ENCODE results near the gene CACNA1D.
A peak's percentile ranks its signal among the peaks of the same experiment; 100 is the strongest.

Gene CACNA1D

GRCh38 chr3:53817809-53818208 lies 323.4 kb downstream of the CACNA1D start:
- H2BK15ac ChIP-seq (ENCODE audit: low read length) = no peak overlapping the region
- H3K18ac ChIP-seq (ENCODE audit: low read length) = no peak overlapping the region
- H3K4me3 ChIP-seq (ENCODE audit: low read length in 2 of 2) = no peak overlapping the region
- H2BK5ac ChIP-seq (ENCODE audit: low read length) = peak overlapping the region; percentile 9
- no peak overlapping the region for H2AFZ ChIP-seq (ENCODE audit: low read length)
- no peak overlapping the region for H3K9ac ChIP-seq (ENCODE audit: low read depth, low read length, poor library complexity)
- no peak overlapping the region for H3K27ac ChIP-seq (replicated peaks; ENCODE audit: low read length)
- no peak overlapping the region for H3K14ac ChIP-seq (ENCODE audit: low read length)
- DNase-seq (ENCODE audit: low spot score) = no peak
- peaks cover 7 to 33% of the 10 kb centered on the region in 2 donors for H3K36me3 ChIP-seq (replicated peaks in 1 of 2; ENCODE audit: control insufficient read depth in 2 of 2, insufficient read depth in 2 of 2, low read length in 2 of 2)
- no peak overlapping the region for H4K91ac ChIP-seq (ENCODE audit: low read depth, low read length, poor library complexity)
- H2AK5ac ChIP-seq (ENCODE audit: low read depth, low read length) = no peak overlapping the region
- H3K9me3 ChIP-seq (replicated peaks in 1 of 2; ENCODE audit: control insufficient read depth in 2 of 2, insufficient read depth in 1 of 2, low read depth in 1 of 2, low read length in 2 of 2) = no peaks in the 10 kb centered on the region
- H2BK120ac ChIP-seq (ENCODE audit: low read depth, low read length) = no peak overlapping the region
- no peak overlapping the region for H3K4me2 ChIP-seq (ENCODE audit: insufficient read depth, low read length, poor library complexity, severe bottlenecking)
- H3K27me3 ChIP-seq (ENCODE audit: control insufficient read depth in 3 of 3, insufficient read depth in 3 of 3, low read depth in 1 of 3, low read length in 3 of 3) = no peaks in the 10 kb centered on the region
- H2BK12ac ChIP-seq (ENCODE audit: low read length) = no peak overlapping the region
- WGBS, 2 donors (ENCODE audit: extremely low coverage in 2 of 2, insufficient read length in 2 of 2, insufficient replicate concordance in 1 of 2) = no CpG with 5 or more reads among the region's 17 CpGs
- no peak overlapping the region for H3K4ac ChIP-seq (ENCODE audit: low read length)
- no peak overlapping the region for H4K8ac ChIP-seq (ENCODE audit: low read depth, low read length)
- no peaks in the 10 kb centered on the region for H3K79me1 ChIP-seq (ENCODE audit: low read depth, low read length)
- H3K4me1 ChIP-seq (ENCODE audit: control insufficient read depth in 2 of 2, insufficient read depth in 1 of 2, low read depth in 1 of 2, low read length in 2 of 2) = no peaks in the 10 kb centered on the region
- no peak overlapping the region for H3K23ac ChIP-seq (ENCODE audit: low read depth, low read length, poor library complexity)

GRCh38 chr3:53818221-53819162 lies 324.1 kb downstream of the CACNA1D start:
- no peak overlapping the region for H2BK5ac ChIP-seq (ENCODE audit: low read length)
- peaks cover 7 to 33% of the 10 kb centered on the region in 2 donors for H3K36me3 ChIP-seq (replicated peaks in 1 of 2; ENCODE audit: control insufficient read depth in 2 of 2, insufficient read depth in 2 of 2, low read length in 2 of 2)
- no peaks in the 10 kb centered on the region for H3K79me1 ChIP-seq (ENCODE audit: low read depth, low read length)
- no peak for DNase-seq (ENCODE audit: low spot score)
- no peaks in the 10 kb centered on the region for H3K27me3 ChIP-seq (ENCODE audit: control insufficient read depth in 3 of 3, insufficient read depth in 3 of 3, low read depth in 1 of 3, low read length in 3 of 3)
- no peak overlapping the region for H2BK15ac ChIP-seq (ENCODE audit: low read length)
- no peak overlapping the region for H4K8ac ChIP-seq (ENCODE audit: low read depth, low read length)
- H3K9ac ChIP-seq (ENCODE audit: low read depth, low read length, poor library complexity) = no peak overlapping the region
- no peak overlapping the region for H4K91ac ChIP-seq (ENCODE audit: low read depth, low read length, poor library complexity)
- H2BK12ac ChIP-seq (ENCODE audit: low read length) = no peak overlapping the region
- H3K27ac ChIP-seq (replicated peaks; ENCODE audit: low read length) = no peak overlapping the region
- H3K14ac ChIP-seq (ENCODE audit: low read length) = peak overlapping the region; percentile 5
- no peak overlapping the region for H3K4me3 ChIP-seq (ENCODE audit: low read length in 2 of 2)
- H2AFZ ChIP-seq (ENCODE audit: low read length) = no peak overlapping the region
- H3K4ac ChIP-seq (ENCODE audit: low read length) = no peak overlapping the region
- no peaks in the 10 kb centered on the region for H3K9me3 ChIP-seq (replicated peaks in 1 of 2; ENCODE audit: control insufficient read depth in 2 of 2, insufficient read depth in 1 of 2, low read depth in 1 of 2, low read length in 2 of 2)
- no peaks in the 10 kb centered on the region for H3K4me1 ChIP-seq (ENCODE audit: control insufficient read depth in 2 of 2, insufficient read depth in 1 of 2, low read depth in 1 of 2, low read length in 2 of 2)
- H2AK5ac ChIP-seq (ENCODE audit: low read depth, low read length) = no peak overlapping the region
- no CpG with 5 or more reads among the region's 14 CpGs for WGBS, 2 donors (ENCODE audit: extremely low coverage in 2 of 2, insufficient read length in 2 of 2, insufficient replicate concordance in 1 of 2)
- no peak overlapping the region for H3K18ac ChIP-seq (ENCODE audit: low read length)
- H2BK120ac ChIP-seq (ENCODE audit: low read depth, low read length) = no peak overlapping the region
- H3K23ac ChIP-seq (ENCODE audit: low read depth, low read length, poor library complexity) = no peak overlapping the region
- no peak overlapping the region for H3K4me2 ChIP-seq (ENCODE audit: insufficient read depth, low read length, poor library complexity, severe bottlenecking)

DNA sequence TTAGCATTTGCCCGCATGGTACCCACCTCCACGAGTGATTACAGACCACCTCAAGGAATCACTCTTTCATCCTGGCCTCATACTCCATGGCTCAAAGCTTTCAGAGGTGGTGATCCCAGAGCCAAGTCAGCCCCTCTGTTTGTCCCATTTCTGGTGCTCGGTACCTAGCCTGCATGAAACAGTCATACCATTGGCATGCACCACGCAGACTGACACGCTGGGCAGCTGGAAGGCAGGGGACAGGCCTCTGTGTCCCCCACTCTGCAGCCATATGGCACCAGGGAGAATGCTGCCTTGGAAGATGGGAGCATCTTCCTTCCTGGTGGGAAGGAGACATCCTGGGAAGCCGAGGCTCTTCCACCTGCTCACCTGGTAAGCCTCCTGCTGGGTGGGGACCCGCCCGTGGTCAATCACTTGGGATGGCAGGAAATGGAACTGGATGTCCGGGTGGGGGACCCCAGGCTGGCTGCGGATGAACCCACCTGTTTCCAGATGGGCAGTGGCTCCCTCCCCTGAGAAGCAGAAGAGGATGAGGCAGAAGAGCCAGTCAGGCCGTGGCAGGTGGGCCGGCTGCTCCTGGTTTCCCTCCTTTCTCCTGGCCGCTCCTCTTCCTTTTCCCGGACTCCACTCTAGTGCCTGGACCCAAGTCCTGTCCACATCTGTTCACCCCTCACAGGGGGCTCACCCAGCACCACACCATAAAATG lies 324.9 kb downstream of the CACNA1D start:
- no peak overlapping the region for H2BK5ac ChIP-seq (ENCODE audit: low read length)
- peak overlapping the region; percentile 5 for H3K14ac ChIP-seq (ENCODE audit: low read length)
- H3K9ac ChIP-seq (ENCODE audit: low read depth, low read length, poor library complexity) = no peak overlapping the region
- no peak overlapping the region for H3K18ac ChIP-seq (ENCODE audit: low read length)
- no peak overlapping the region for H3K4me3 ChIP-seq (ENCODE audit: low read length in 2 of 2)
- no peak overlapping the region for H2AFZ ChIP-seq (ENCODE audit: low read length)
- no CpG with 5 or more reads among the region's 14 CpGs for WGBS, 2 donors (ENCODE audit: extremely low coverage in 2 of 2, insufficient read length in 2 of 2, insufficient replicate concordance in 1 of 2)
- H3K36me3 ChIP-seq (replicated peaks in 1 of 2; ENCODE audit: control insufficient read depth in 2 of 2, insufficient read depth in 2 of 2, low read length in 2 of 2) = peaks cover 7 to 33% of the 10 kb centered on the region in 2 donors
- no peak overlapping the region for H3K4me2 ChIP-seq (ENCODE audit: insufficient read depth, low read length, poor library complexity, severe bottlenecking)
- H3K23ac ChIP-seq (ENCODE audit: low read depth, low read length, poor library complexity) = no peak overlapping the region
- H4K91ac ChIP-seq (ENCODE audit: low read depth, low read length, poor library complexity) = no peak overlapping the region
- H3K4me1 ChIP-seq (ENCODE audit: control insufficient read depth in 2 of 2, insufficient read depth in 1 of 2, low read depth in 1 of 2, low read length in 2 of 2) = no peaks in the 10 kb centered on the region
- H3K9me3 ChIP-seq (replicated peaks in 1 of 2; ENCODE audit: control insufficient read depth in 2 of 2, insufficient read depth in 1 of 2, low read depth in 1 of 2, low read length in 2 of 2) = no peaks in the 10 kb centered on the region
- H3K27me3 ChIP-seq (ENCODE audit: control insufficient read depth in 3 of 3, insufficient read depth in 3 of 3, low read depth in 1 of 3, low read length in 3 of 3) = no peaks in the 10 kb centered on the region
- no peak overlapping the region for H2BK15ac ChIP-seq (ENCODE audit: low read length)
- H3K79me1 ChIP-seq (ENCODE audit: low read depth, low read length) = peaks cover 3% of the 10 kb centered on the region
- no peak for DNase-seq (ENCODE audit: low spot score)
- H4K8ac ChIP-seq (ENCODE audit: low read depth, low read length) = no peak overlapping the region
- no peak overlapping the region for H2BK120ac ChIP-seq (ENCODE audit: low read depth, low read length)
- H2AK5ac ChIP-seq (ENCODE audit: low read depth, low read length) = no peak overlapping the region
- H3K27ac ChIP-seq (replicated peaks; ENCODE audit: low read length) = no peak overlapping the region
- no peak overlapping the region for H3K4ac ChIP-seq (ENCODE audit: low read length)
- H2BK12ac ChIP-seq (ENCODE audit: low read length) = no peak overlapping the region

- WGBS, 2 donors (ENCODE audit: extremely low coverage in 2 of 2, insufficient read length in 2 of 2, insufficient replicate concordance in 1 of 2) = no CpG with 5 or more reads among the region's 5 CpGs
- H3K4me2 ChIP-seq (ENCODE audit: insufficient read depth, low read length, poor library complexity, severe bottlenecking) = no peak overlapping the region
- H3K18ac ChIP-seq (ENCODE audit: low read length) = no peak overlapping the region
- no peak overlapping the region for H2BK5ac ChIP-seq (ENCODE audit: low read length)
- no peak overlapping the region for H3K27ac ChIP-seq (replicated peaks; ENCODE audit: low read length)
- no peak overlapping the region for H4K91ac ChIP-seq (ENCODE audit: low read depth, low read length, poor library complexity)
- DNase-seq (ENCODE audit: low spot score) = no peak
- peaks cover 3% of the 10 kb centered on the region for H3K79me1 ChIP-seq (ENCODE audit: low read depth, low read length)
- H2AK5ac ChIP-seq (ENCODE audit: low read depth, low read length) = no peak overlapping the region
- H3K4me3 ChIP-seq (ENCODE audit: low read length in 2 of 2) = no peak overlapping the region
- no peak overlapping the region for H4K8ac ChIP-seq (ENCODE audit: low read depth, low read length)
- no peak overlapping the region for H3K9ac ChIP-seq (ENCODE audit: low read depth, low read length, poor library complexity)
- H3K27me3 ChIP-seq (ENCODE audit: control insufficient read depth in 3 of 3, insufficient read depth in 3 of 3, low read depth in 1 of 3, low read length in 3 of 3) = no peaks in the 10 kb centered on the region
- no peak overlapping the region for H2BK15ac ChIP-seq (ENCODE audit: low read length)
- H3K14ac ChIP-seq (ENCODE audit: low read length) = no peak overlapping the region
- no peaks in the 10 kb centered on the region for H3K9me3 ChIP-seq (replicated peaks in 1 of 2; ENCODE audit: control insufficient read depth in 2 of 2, insufficient read depth in 1 of 2, low read depth in 1 of 2, low read length in 2 of 2)
- H2BK12ac ChIP-seq (ENCODE audit: low read length) = no peak overlapping the region
- H2AFZ ChIP-seq (ENCODE audit: low read length) = no peak overlapping the region
- H3K4ac ChIP-seq (ENCODE audit: low read length) = no peak overlapping the region
- no peak overlapping the region for H3K23ac ChIP-seq (ENCODE audit: low read depth, low read length, poor library complexity)
- peaks cover 7 to 33% of the 10 kb centered on the region in 2 donors for H3K36me3 ChIP-seq (replicated peaks in 1 of 2; ENCODE audit: control insufficient read depth in 2 of 2, insufficient read depth in 2 of 2, low read length in 2 of 2)
- H3K4me1 ChIP-seq (ENCODE audit: control insufficient read depth in 2 of 2, insufficient read depth in 1 of 2, low read depth in 1 of 2, low read length in 2 of 2) = no peaks in the 10 kb centered on the region
- H2BK120ac ChIP-seq (ENCODE audit: low read depth, low read length) = no peak overlapping the region
Observed at GRCh38 chr3:53820084-53820483, 325.7 kb downstream of the CACNA1D start.

All from neuronal stem cell (in vitro differentiated cells).